Gastroesophageal sphincter (tissue), 4 donors: ENCODE measurements around the gene C4orf33. TPM values are rescaled to one million over a fixed set of nuclear protein-coding genes. Genes with fewer than 3 reads are reported as not detected.
A peak's percentile ranks its signal among the peaks of the same experiment; 100 is the strongest.

Experiments
- ATAC-seq: fragments of 150-250 bp; one replicate; pipeline ENCODE4 v1.9.1; 2016; ENCODE audit warnings: mild to moderate bottlenecking, moderate library complexity
- H3K27ac ChIP-seq, 4 donors: fragments of 200-600 bp; sonication (generic) in 3 of 4; 1 replicate in 3 of 4; 2 replicates in 1 of 4; pipeline ENCODE4 v1.5.1; 2016 to 2019
- H3K27me3 ChIP-seq: fragments of 200-600 bp; sonication (generic); one replicate; pipeline ENCODE4 v1.5.1; 2019
- H3K36me3 ChIP-seq, 2 donors: fragments of 200-600 bp; sonication (generic); one replicate each; pipeline ENCODE4 v1.5.1; 2019; ENCODE audit warnings: control low read depth in 1 of 2
- H3K4me1 ChIP-seq, 3 donors: fragments of 200-600 bp; sonication (generic); 1 replicate in 2 of 3; 2 replicates in 1 of 3; pipeline ENCODE4 v1.5.1; 2016 to 2019; ENCODE audit warnings: control low read depth in 2 of 3
- H3K4me3 ChIP-seq, 2 donors: fragments of 200-600 bp; sonication (generic); one replicate each; pipeline ENCODE4 v1.5.1; 2019; ENCODE audit warnings: mild to moderate bottlenecking in 1 of 2, moderate library complexity in 1 of 2
- H3K9me3 ChIP-seq, 3 donors: fragments of 200-600 bp; sonication (generic); one replicate each; pipeline ENCODE4 v1.5.1; 2017 to 2019; ENCODE audit warnings: control low read depth in 2 of 3
- EP300 ChIP-seq: sonication (generic); formaldehyde crosslinking; IDR thresholded peaks from one replicate; pipeline ENCODE4 v1.6.1; 2017; ENCODE audit warnings: antibody characterized with exemption, mild to moderate bottlenecking
- POLR2A ChIP-seq, 2 donors: fragments of 450-650 bp; IDR thresholded peaks; one replicate each; pipeline ENCODE4 v1.6.1; 2017; ENCODE audit warnings: antibody characterized with exemption in 2 of 2, mild to moderate bottlenecking in 2 of 2, moderate library complexity in 1 of 2
- POLR2AphosphoS5 ChIP-seq: sonication (generic); formaldehyde crosslinking; IDR thresholded peaks from one replicate; pipeline ENCODE4 v1.6.1; 2017; ENCODE audit warnings: antibody characterized with exemption
- WGBS, 2 donors: methylation state at CpG; one replicate each; pipeline ENCODE4 v1.1.5; 2018; ENCODE audit warnings: low coverage in 1 of 2; 5-methylcytosine and 5-hydroxymethylcytosine counted together
- total RNA-seq, 4 donors: library from RNA; depleted of rRNA; stranded (reverse); fragments of >200 nt; gene quantifications; one replicate each; pipeline ENCODE4 v1.1.0, GENCODE V29; 2016
- TF ChIP-seq, protein P1 (sequence below), 4 experiments: fragments of 200-600 bp in 2 of 4; fragments of 450-650 bp in 2 of 4; sonication (generic) in 1 of 4; IDR thresholded peaks; one replicate each; pipeline ENCODE4 v1.5.1; 2017 to 2019; ENCODE audit warnings: antibody characterized with exemption in 4 of 4, mild to moderate bottlenecking in 2 of 4, moderate library complexity in 2 of 4

Gene C4orf33
- total RNA-seq, 4 donors from 2014 or later: 4.8 to 12.5 (median 7.6) TPM

DNA sequence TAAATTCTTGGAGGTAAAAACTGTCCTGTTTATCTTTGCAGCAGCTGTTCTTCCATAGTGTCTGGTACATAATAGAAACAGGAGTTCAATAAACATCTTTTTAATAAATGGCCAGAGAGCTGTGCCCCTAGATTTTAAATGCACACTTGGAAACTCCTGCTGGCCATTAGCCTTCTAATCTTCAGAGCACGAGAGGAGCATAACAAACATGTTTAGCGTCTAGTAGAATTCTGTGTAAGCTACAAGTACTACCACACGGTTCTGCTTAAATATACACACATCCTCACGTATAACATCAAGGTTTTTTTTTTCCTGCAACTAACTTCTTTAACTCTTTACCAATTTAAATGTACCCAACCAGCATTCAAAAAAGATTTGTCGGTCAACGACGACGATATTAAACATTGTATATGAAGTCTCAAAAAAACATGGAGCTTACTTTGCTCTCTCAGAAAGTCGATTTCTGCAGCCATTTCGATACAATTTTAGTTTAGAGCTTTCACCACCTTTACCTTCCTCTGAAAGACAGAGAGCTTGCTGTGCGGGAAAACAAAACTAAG is 3.2 kb upstream of the C4orf33 start:
- TF ChIP-seq, protein P1, sequence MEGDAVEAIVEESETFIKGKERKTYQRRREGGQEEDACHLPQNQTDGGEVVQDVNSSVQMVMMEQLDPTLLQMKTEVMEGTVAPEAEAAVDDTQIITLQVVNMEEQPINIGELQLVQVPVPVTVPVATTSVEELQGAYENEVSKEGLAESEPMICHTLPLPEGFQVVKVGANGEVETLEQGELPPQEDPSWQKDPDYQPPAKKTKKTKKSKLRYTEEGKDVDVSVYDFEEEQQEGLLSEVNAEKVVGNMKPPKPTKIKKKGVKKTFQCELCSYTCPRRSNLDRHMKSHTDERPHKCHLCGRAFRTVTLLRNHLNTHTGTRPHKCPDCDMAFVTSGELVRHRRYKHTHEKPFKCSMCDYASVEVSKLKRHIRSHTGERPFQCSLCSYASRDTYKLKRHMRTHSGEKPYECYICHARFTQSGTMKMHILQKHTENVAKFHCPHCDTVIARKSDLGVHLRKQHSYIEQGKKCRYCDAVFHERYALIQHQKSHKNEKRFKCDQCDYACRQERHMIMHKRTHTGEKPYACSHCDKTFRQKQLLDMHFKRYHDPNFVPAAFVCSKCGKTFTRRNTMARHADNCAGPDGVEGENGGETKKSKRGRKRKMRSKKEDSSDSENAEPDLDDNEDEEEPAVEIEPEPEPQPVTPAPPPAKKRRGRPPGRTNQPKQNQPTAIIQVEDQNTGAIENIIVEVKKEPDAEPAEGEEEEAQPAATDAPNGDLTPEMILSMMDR (IDR thresholded peaks at IDR 0.05): peak in 1 of 4 experiments; percentile 8
- TF ChIP-seq POLR2A (IDR thresholded peaks at IDR 0.05): no peak
- Histone ChIP-seq H3K9me3 (no peaks in the 10 kb centered on the region), H3K36me3 (no peaks in the 10 kb centered on the region), H3K27ac (peak overlapping the region; percentile 90 to 98 (median 94)), H3K4me3 (peak overlapping the region; percentile 76 to 82), H3K27me3 (no peaks in the 10 kb centered on the region), H3K4me1 (peaks cover 10 to 42% (median 11%) of the 10 kb centered on the region in 3 donors)
- WGBS, 2 donors: 0 to 3% methylated on average over 5 to 11 of the region's 11 CpGs
- no peak for ATAC-seq

DNA sequence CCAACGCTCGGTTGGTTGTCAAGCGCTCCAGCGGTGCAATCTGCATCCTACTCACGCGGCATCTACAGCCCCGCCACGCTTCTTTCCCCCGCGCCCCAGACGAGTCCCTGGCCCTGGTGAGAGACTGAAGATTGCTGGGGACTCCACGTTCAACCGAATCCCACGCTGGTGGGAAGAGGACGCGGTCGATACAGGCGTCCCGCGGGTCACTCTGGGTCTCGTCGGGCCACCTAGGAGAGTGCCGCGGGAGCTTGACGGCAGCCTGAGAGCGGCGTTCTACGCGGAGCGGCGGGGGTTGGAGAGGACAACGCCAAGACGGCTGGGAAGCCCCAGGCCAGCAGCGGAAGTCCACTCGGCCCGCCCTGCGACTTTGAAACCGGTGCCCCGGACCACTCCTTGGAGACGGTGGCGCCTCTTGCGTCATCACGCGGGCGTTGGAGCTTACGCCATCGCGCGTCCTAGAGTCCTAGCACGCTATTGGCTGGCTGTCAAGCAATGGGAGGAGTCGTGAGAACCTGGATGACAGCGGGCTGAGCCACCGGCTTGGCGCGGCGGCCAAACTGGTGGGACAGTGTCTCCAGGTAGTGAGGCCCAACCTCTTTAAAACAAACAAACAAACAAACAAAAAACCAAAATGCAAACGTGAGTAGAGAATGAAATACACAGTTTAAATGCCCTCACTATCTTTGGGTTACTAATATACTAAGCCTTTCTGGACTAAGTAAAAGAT is 2.6 kb upstream of the C4orf33 start, which contains the start of gene SCLT1:
TSS of gene SCLT1 (minus strand) at position 349 of the 730 bp plus-strand sequence. CDS start 436 bp downstream, outside the sequence.
- peak; percentile 99 for ATAC-seq
- no peaks in the 10 kb centered on the region for H3K9me3 ChIP-seq
- peak within 1 kb of the TSS; percentile 76 to 82 for H3K4me3 ChIP-seq
- peak within 1 kb of the TSS; percentile 93 to 98 (median 94) for H3K27ac ChIP-seq
- 0% methylated on average over 6 to 28 of the region's 57 CpGs for WGBS, 2 donors
- H3K4me1 ChIP-seq: peaks cover 10 to 42% (median 11%) of the 10 kb centered on the region in 3 donors
- TF ChIP-seq POLR2A (IDR thresholded peaks at IDR 0.05) (peak; percentile 71 to 80), EP300 (no peak), POLR2AphosphoS5 (peak; percentile 92)
- no peaks in the 10 kb centered on the region for H3K27me3 ChIP-seq
- no peaks in the 10 kb centered on the region for H3K36me3 ChIP-seq

DNA sequence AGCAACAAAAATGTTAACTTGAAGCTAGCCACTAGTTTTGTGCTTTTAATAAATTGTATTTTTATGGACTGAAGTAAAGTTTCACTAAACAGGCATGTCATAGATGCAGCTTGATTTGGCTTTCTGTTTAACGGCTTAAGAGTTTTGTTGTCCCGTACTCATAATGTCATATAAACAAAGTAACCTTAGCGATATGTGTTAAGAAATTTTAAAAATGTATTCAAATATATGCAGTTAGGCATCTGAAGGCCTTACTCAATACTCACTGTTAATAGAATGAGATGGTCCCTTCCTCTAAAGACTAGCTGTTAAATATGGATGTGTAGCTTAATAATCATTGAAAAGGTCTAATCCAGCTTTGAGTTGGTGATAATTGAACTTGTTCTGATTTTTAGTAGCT is 1.6 kb upstream of the C4orf33 start:
- Histone ChIP-seq H3K27me3 (no peaks in the 10 kb centered on the region), H3K36me3 (no peaks in the 10 kb centered on the region), H3K9me3 (no peaks in the 10 kb centered on the region), H3K27ac (peak overlapping the region; percentile 93 to 98 (median 94)), H3K4me1 (peaks cover 10 to 42% (median 11%) of the 10 kb centered on the region in 3 donors), H3K4me3 (peak overlapping the region; percentile 76 to 82)
- TF ChIP-seq POLR2A (IDR thresholded peaks at IDR 0.05): no peak
- no peak for TF ChIP-seq POLR2AphosphoS5
- TF ChIP-seq EP300: no peak
- TF ChIP-seq, protein P1 (IDR thresholded peaks at IDR 0.05): no peak
- 56 to 67% methylated on average over 3 of the region's 3 CpGs for WGBS, 2 donors
- no peak for ATAC-seq

DNA sequence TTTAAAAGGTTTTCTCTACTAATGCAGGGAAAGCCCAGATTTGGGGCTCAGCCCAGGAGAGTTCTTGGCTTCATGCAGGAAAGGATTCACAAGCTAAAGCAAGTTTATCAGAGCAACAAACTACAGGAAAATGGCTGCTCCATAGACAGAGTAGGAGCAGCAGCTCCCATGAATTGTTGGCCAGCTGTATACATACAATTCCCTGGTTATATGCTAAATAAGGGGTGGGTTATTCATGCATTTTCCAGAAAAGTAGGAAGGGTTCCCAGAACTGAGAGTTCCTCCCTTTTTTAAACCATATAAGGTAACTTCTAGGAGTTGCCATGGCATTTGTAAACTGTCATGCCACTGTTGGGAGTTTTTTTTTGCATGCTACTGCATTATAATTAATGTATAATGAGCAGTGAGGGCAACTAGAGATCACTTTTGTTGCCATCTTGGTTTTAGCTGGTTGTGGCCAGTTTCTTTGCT is 2.6 kb downstream of the C4orf33 start:
- H3K4me1 ChIP-seq: peaks cover 3 to 20% (median 3%) of the 10 kb centered on the region in 3 donors
- H3K4me3 ChIP-seq: no peak overlapping the region
- no peaks in the 10 kb centered on the region for H3K27me3 ChIP-seq
- H3K9me3 ChIP-seq: no peaks in the 10 kb centered on the region
- no peak for ATAC-seq
- H3K27ac ChIP-seq: no peak overlapping the region
- H3K36me3 ChIP-seq: peaks cover 0 to 7% of the 10 kb centered on the region in 2 donors
- TF ChIP-seq POLR2AphosphoS5: no peak
- TF ChIP-seq, protein P1 (IDR thresholded peaks at IDR 0.05): no peak
- no peak for TF ChIP-seq POLR2A (IDR thresholded peaks at IDR 0.05)
- TF ChIP-seq EP300: no peak

DNA sequence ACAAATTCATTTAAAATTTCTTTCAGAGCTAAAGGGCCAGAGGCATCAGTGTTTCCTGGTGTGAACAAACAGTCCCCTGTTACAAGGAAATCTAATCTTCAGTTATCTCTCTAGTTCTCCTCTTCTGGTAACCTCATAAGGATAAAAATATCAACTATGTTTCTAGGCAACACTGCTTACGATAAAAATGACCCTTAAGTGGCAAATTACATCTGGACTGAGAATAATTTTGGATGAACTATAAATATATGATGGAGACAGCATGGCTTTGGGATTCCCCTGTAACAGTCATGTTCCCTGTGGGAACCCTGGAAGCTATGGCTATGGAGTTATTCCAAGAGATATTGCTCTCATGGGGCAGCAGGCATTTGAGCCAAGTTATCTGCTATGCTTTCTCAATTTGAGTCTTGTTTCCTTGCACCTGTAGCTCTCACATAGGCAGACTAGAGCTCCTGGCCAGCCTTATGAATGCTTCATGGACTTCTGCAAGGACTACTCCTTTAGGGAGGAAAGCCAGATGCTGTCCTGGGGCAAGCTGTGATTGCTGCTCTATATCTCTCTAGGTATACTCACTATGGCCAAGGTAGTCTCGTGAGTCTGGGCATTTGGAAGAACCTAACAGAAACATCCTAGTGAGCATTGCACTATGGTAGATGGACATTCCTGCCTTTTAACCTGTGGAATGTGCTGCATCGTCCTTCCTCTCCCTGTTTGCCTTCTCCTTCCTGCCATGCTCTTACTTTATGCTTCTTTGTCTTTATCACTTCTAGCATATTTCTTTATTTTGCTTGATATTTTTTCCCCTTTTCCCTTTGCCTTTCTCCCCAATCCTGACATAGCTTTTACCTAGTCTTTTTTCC is 14.2 kb downstream of the C4orf33 start:
- WGBS, 2 donors: 71 to 87% methylated on average over 1 to 3 of the region's 3 CpGs
- no peaks in the 10 kb centered on the region for H3K4me1 ChIP-seq
- no peak overlapping the region for H3K4me3 ChIP-seq
- no peak overlapping the region for H3K27ac ChIP-seq
- TF ChIP-seq POLR2A (IDR thresholded peaks at IDR 0.05) (no peak), POLR2AphosphoS5 (no peak), EP300 (no peak)
- TF ChIP-seq, protein P1 (IDR thresholded peaks at IDR 0.05): no peak
- no peak for ATAC-seq
- H3K9me3 ChIP-seq: no peaks in the 10 kb centered on the region
- peaks cover 0 to 21% of the 10 kb centered on the region in 2 donors for H3K36me3 ChIP-seq
- no peaks in the 10 kb centered on the region for H3K27me3 ChIP-seq
